ENCODE results near the gene GLYATL3. TPM values are rescaled to one million over a fixed set of nuclear protein-coding genes. Genes with fewer than 3 reads are reported as not detected.

Gene GLYATL3
- total RNA-seq, 1 donor, result not detected

DNA sequence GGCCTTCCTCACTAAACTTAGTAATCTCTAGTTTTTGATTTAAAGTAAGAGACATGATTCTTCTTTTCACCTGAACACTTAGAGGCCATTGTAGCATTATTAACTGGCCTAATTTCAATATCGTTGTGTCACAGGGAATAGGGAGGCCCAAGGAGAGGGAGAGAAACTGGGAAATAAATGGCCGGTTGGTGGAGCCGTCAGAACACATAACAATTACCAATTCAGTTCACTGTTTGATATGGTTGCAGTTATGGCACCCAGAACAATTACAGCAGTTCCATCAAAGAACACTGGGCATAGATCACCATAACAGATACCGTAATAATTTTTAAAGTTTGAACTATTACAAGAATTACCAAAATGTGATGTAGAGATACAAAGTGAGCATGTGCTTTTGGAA lies 9.1 kb upstream of the GLYATL3 start:
- no peaks in the 10 kb centered on the region for H3K27me3 ChIP-seq (ENCODE audit: insufficient read depth, low read length)
- H3K4me3 ChIP-seq (ENCODE audit: insufficient read depth, low read length), result no peak overlapping the region
- H3K9me3 ChIP-seq (ENCODE audit: low read depth, low read length), result no peaks in the 10 kb centered on the region
- no peak overlapping the region for H3K4me2 ChIP-seq (ENCODE audit: insufficient read depth, low read length)
- DNase-seq (ENCODE audit: insufficient read length, low spot score, missing footprints), result no peak
- H3K27ac ChIP-seq (ENCODE audit: low read depth, low read length), result no peak overlapping the region
- H3K36me3 ChIP-seq (ENCODE audit: insufficient read depth, low read length), result no peaks in the 10 kb centered on the region
- H2AFZ ChIP-seq (ENCODE audit: low read length), result no peak overlapping the region
- H3K79me2 ChIP-seq (ENCODE audit: insufficient read depth, low read length), result no peaks in the 10 kb centered on the region
- H3K4me1 ChIP-seq (ENCODE audit: insufficient read depth, low read length), result no peaks in the 10 kb centered on the region
- H4K20me1 ChIP-seq (ENCODE audit: insufficient read depth, low read length), result no peaks in the 10 kb centered on the region
- TF ChIP-seq, protein P1, sequence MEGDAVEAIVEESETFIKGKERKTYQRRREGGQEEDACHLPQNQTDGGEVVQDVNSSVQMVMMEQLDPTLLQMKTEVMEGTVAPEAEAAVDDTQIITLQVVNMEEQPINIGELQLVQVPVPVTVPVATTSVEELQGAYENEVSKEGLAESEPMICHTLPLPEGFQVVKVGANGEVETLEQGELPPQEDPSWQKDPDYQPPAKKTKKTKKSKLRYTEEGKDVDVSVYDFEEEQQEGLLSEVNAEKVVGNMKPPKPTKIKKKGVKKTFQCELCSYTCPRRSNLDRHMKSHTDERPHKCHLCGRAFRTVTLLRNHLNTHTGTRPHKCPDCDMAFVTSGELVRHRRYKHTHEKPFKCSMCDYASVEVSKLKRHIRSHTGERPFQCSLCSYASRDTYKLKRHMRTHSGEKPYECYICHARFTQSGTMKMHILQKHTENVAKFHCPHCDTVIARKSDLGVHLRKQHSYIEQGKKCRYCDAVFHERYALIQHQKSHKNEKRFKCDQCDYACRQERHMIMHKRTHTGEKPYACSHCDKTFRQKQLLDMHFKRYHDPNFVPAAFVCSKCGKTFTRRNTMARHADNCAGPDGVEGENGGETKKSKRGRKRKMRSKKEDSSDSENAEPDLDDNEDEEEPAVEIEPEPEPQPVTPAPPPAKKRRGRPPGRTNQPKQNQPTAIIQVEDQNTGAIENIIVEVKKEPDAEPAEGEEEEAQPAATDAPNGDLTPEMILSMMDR (IDR thresholded peaks at IDR 0.05; ENCODE audit: extremely low read depth, low read depth, low read length), result no peak

DNA sequence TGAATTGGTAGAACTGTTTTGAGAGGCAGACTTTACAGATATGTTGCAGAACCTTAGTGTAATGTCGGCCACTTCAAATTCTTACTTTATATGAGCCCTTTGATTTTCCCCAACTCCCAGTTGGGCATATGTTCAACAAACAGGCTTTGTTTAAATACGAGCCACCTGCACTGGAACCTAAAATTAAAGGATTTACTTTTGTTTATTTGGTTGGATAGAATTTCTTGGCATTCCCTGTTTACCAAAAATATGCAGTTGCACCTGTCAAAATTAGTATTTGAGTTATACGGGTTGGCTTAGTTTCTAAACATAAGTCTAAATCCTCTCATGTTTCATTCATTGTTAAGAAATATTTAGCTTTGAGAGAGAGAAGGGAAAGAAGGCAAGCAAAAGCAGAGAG lies 2.4 kb upstream of the GLYATL3 start:
- H4K20me1 ChIP-seq (ENCODE audit: insufficient read depth, low read length), result no peaks in the 10 kb centered on the region
- H3K79me2 ChIP-seq (ENCODE audit: insufficient read depth, low read length), result no peaks in the 10 kb centered on the region
- no peak for DNase-seq (ENCODE audit: insufficient read length, low spot score, missing footprints)
- no peak overlapping the region for H2AFZ ChIP-seq (ENCODE audit: low read length)
- H3K27ac ChIP-seq (ENCODE audit: low read depth, low read length), result no peak overlapping the region
- no peak overlapping the region for H3K4me2 ChIP-seq (ENCODE audit: insufficient read depth, low read length)
- no peaks in the 10 kb centered on the region for H3K27me3 ChIP-seq (ENCODE audit: insufficient read depth, low read length)
- no peaks in the 10 kb centered on the region for H3K9me3 ChIP-seq (ENCODE audit: low read depth, low read length)
- H3K36me3 ChIP-seq (ENCODE audit: insufficient read depth, low read length), result no peaks in the 10 kb centered on the region
- no peak overlapping the region for H3K4me3 ChIP-seq (ENCODE audit: insufficient read depth, low read length)
- TF ChIP-seq, protein P1 (IDR thresholded peaks at IDR 0.05; ENCODE audit: extremely low read depth, low read depth, low read length), result no peak
- H3K4me1 ChIP-seq (ENCODE audit: insufficient read depth, low read length), result no peaks in the 10 kb centered on the region

DNA sequence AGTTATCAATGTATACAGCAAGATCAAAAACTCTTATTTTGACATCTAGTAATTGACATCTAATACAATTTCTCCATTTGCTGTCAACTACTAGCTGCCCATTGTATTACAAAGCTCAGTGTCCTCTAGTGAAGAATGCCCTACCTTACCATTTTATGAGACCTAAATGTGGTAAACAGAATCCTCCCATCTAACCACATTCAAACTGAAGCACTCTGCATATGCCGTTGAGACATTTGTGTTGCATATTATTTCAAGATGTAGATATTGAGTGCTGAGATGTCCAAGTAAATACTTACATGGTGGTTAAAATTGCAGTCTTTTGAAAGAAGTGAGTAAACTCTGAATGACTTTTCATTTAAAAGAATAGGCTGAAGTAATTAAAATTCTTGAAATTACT lies 597 bp upstream of the GLYATL3 start:
- Histone ChIP-seq H3K4me2 (ENCODE audit: insufficient read depth, low read length) (no peak overlapping the region), H3K4me3 (ENCODE audit: insufficient read depth, low read length) (no peak overlapping the region), H3K36me3 (ENCODE audit: insufficient read depth, low read length) (no peaks in the 10 kb centered on the region), H2AFZ (ENCODE audit: low read length) (no peak overlapping the region), H3K27ac (ENCODE audit: low read depth, low read length) (no peak overlapping the region), H3K4me1 (ENCODE audit: insufficient read depth, low read length) (no peaks in the 10 kb centered on the region), H3K9me3 (ENCODE audit: low read depth, low read length) (no peaks in the 10 kb centered on the region), H4K20me1 (ENCODE audit: insufficient read depth, low read length) (no peaks in the 10 kb centered on the region), H3K27me3 (ENCODE audit: insufficient read depth, low read length) (no peaks in the 10 kb centered on the region), H3K79me2 (ENCODE audit: insufficient read depth, low read length) (no peaks in the 10 kb centered on the region)
- TF ChIP-seq, protein P1 (IDR thresholded peaks at IDR 0.05; ENCODE audit: extremely low read depth, low read depth, low read length), result no peak
- no peak for DNase-seq (ENCODE audit: insufficient read length, low spot score, missing footprints)

DNA sequence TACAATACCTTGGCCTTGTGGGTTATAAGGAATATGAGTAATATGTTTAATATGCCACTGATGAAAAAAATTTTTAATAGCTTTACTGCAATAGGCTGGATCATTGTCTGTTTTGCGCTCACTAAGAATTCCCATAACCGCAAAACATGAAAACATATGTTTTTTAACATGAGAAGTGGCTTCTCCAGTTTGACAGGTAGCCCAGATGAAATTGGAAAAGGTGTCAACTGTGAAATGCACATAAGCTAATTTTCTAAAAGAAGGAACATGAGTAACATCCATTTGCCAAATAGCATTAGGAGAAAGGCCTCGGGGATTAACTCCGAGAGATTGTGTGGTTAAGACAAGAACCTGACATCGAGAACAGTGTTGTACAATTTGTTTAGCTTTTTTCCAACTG lies 4.9 kb downstream of the GLYATL3 start:
- no peak overlapping the region for H3K4me2 ChIP-seq (ENCODE audit: insufficient read depth, low read length)
- H3K9me3 ChIP-seq (ENCODE audit: low read depth, low read length), result no peaks in the 10 kb centered on the region
- H3K36me3 ChIP-seq (ENCODE audit: insufficient read depth, low read length), result no peaks in the 10 kb centered on the region
- H3K79me2 ChIP-seq (ENCODE audit: insufficient read depth, low read length), result no peaks in the 10 kb centered on the region
- DNase-seq (ENCODE audit: insufficient read length, low spot score, missing footprints), result no peak
- no peak overlapping the region for H2AFZ ChIP-seq (ENCODE audit: low read length)
- no peaks in the 10 kb centered on the region for H4K20me1 ChIP-seq (ENCODE audit: insufficient read depth, low read length)
- no peaks in the 10 kb centered on the region for H3K4me1 ChIP-seq (ENCODE audit: insufficient read depth, low read length)
- no peaks in the 10 kb centered on the region for H3K27me3 ChIP-seq (ENCODE audit: insufficient read depth, low read length)
- H3K4me3 ChIP-seq (ENCODE audit: insufficient read depth, low read length), result no peak overlapping the region
- TF ChIP-seq, protein P1 (IDR thresholded peaks at IDR 0.05; ENCODE audit: extremely low read depth, low read depth, low read length), result no peak
- no peak overlapping the region for H3K27ac ChIP-seq (ENCODE audit: low read depth, low read length)
